Measurements from ENCODE around the gene DUSP1.

Gene DUSP1

GRCh38 chr5:172743112-172743959 is 27.7 kb downstream of the DUSP1 start:
- DNase-seq (ENCODE audit: low spot score), result no peak

DNA sequence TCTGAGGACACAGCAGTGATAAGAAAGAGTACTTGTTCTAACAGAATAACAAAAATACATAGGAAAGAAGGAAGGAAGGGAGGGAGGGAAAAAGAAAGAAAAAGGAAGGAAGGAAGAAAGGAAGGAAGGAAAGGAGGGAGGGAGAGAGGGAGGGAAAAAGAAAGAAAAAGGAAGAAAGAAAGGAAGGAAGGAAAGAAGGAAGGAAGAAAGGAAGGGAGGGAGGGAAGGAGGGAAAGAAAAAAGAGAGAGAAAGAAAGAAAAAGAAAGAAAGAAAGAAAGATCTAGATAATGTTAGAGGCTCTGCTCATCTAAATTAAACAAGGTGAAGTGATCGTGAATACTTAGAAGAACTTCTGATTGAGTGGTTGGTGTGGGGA is 29.8 kb downstream of the DUSP1 start:
- DNase-seq (ENCODE audit: low spot score), result no peak

GRCh38 chr5:172740428-172741205 is 30.4 kb downstream of the DUSP1 start:
- peak; percentile 91 for DNase-seq (ENCODE audit: low spot score)

DNA sequence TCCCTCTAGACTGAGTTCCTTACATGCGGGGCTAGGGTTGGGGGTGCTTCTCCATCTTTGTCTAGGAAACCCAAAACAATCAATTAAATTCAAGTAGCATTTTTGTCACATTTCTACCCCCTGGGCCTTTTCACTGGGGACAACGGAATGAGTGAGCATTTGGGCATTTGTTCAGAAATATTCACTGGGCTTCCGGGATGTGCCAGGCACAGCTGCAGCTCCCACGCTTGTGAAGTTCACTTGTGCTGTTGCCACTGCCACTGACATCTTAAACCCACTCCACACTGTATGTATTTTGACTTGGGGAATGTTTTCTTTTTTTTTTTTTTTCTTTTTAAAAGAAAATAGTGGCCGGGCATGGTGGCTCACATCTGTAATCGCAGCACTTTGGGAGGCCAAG is 31.6 kb downstream of the DUSP1 start:
- DNase-seq (ENCODE audit: low spot score), result no peak

- no peak for DNase-seq (ENCODE audit: low spot score)
Measured at GRCh38 chr5:172736508-172737135, 34.4 kb downstream of the DUSP1 start.

DNA sequence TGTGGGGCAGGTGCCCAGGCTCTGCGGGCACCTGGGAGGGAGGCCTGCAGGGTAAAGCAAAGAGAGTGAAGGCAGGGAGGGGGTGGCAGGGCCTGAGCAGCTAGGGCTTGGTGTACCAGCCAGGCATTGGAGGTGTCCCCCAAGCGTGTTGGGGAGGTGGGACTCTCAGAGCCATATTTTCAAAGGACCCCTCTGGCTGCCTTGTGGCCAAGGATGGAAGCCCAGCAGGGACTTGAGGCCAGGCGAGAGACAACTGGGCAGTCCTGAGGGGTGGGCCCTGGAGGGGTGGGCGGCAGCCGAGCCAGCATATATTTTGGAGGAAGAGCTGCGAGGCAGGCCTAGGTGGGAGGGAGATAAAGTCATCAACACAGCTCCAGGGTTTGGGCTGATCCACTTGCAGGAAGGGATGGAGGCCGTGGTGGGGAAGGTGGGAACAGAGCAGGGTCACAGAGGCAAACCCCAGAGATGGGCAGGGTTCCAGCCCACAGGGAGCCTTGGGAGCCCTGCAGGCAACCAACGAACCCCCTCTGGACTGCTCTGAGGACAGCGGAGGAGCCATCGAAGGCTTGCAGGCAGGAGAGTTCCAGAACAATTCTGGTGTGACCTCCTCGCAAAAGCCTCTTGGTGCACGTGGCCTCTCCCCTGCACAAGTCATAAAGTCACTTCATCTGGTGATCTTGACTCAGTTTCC is 35.7 kb downstream of the DUSP1 start:
- no peak for DNase-seq (ENCODE audit: low spot score)

DNA sequence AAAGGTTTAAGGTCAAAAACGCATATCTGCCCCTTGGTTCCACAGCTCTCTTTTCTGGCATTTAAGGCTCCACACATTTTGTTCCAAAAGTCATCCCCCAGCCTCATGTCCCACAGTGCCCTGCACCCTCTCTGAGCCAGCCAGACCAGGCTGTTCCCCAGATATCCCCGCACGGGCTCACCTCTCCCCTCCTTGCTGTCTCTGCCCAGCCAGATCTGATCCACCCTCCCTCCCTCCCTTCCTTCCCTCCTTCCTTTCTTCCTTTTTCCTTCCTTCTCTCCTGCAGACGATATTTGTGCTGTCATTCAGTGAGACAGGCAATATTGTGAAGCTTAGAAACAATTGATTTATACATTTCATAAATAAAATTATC is 37.0 kb downstream of the DUSP1 start:
- DNase-seq (ENCODE audit: low spot score), result no peak

GRCh38 chr5:172733131-172733973 is 37.6 kb downstream of the DUSP1 start:
- DNase-seq (ENCODE audit: low spot score), result peak; percentile 95

DNA sequence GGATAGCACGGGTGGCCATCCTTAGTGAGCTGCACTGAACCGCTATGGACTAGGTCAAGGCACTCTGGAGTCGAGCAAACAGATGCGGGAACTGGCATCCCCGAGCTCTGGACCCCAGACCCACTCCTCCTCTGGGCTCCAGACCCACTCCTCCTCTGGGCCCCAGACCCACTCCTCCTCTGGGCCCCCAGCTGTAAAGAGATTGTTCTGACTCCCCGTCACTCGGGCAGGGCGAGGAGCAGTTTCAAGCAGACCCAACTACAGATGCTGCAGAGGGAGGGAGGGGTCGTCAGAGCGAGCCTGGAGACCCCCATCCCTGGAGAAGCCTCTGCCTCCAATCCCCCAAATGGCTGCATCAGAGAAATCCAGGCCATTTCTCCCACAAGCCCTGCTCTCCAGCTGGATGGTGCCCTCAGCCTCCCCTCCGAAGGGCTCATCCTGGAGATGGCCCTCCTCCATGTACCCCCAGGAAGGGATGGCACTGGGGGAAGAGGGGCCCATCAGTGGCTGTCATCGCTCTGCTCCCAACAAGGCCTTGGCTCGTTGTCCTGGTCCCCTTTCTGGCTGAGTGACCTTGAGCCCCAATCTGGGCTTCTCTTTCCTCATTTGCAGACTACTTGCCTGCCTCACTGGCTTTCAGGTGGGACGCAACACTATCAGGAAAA is 38.7 kb downstream of the DUSP1 start:
- no peak for DNase-seq (ENCODE audit: low spot score)

GRCh38 chr5:172731680-172732074 is 39.3 kb downstream of the DUSP1 start:
- DNase-seq (ENCODE audit: low spot score), result no peak

DNA sequence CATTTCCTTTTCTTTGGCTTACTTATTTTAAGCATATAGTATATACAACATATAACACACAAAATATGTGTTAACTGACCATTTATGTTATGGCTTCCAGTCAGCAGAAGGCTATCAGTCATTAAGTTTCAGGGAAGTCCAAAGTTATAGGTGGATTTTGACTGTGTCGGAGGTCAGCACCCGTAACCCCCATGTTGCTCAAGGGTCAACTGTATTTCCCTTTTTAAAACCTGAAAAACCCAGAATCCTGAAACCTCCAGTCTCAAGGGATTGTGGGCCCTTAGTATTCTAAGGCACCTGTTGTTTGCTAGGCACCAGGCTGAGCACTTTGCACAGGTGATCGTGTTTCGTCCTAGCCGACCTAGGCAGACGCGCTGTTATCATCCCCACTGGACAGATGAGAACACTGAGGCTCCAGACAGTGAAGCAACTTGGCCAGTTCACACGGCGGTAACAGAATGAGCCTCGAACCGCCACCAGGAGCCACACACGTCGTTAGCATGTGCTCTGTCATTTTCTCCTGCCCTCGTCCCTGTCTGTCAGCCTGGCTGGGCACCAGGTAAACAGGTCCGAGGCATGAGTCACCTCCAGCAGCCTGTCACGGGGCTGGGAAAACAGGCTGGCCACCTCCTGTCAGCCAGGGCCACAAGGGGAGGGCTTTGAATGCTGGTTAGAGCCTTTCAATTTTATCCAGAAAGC is 39.9 kb downstream of the DUSP1 start:
- DNase-seq (ENCODE audit: low spot score), result no peak

DNA sequence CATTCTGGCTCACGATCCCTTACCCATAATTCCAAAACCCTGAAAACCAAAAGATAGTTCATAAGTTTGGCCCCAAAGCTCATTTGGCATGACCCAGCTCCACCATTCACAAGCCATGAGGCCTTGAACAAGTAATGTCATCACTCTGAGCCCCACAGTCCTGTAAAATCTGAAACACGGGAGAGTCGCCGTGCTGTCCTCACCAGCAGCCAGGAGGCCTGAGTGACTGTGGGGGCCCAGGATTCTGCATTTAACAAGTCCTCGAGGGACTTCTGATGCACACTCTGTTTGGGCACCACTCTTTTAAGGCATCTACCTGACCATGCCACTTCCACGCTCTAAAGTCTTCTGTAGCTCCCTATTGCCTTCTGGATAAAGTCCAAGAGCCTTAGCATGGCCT is 40.8 kb downstream of the DUSP1 start:
- no peak for DNase-seq (ENCODE audit: low spot score)

DNA sequence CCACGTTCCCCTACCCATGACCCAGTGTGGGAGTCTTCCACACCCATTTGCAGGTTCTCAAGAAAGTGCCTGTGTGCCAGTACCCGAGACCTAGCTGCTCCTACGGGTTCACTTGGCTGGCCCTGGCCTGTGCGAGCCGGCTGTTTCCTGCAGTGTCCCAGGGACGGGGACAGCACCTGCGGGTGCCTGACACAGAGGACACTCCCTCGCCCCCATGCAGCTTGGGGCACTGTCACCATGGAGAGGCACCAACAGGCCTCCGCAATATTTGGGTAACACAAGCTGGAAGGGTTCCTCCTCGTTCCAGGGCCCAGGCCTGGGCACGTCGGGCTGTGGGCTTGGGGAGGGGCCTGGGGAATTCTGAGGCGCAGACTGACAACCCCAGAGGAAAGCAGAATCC is 41.4 kb downstream of the DUSP1 start:
- DNase-seq (ENCODE audit: low spot score), result no peak

DNA sequence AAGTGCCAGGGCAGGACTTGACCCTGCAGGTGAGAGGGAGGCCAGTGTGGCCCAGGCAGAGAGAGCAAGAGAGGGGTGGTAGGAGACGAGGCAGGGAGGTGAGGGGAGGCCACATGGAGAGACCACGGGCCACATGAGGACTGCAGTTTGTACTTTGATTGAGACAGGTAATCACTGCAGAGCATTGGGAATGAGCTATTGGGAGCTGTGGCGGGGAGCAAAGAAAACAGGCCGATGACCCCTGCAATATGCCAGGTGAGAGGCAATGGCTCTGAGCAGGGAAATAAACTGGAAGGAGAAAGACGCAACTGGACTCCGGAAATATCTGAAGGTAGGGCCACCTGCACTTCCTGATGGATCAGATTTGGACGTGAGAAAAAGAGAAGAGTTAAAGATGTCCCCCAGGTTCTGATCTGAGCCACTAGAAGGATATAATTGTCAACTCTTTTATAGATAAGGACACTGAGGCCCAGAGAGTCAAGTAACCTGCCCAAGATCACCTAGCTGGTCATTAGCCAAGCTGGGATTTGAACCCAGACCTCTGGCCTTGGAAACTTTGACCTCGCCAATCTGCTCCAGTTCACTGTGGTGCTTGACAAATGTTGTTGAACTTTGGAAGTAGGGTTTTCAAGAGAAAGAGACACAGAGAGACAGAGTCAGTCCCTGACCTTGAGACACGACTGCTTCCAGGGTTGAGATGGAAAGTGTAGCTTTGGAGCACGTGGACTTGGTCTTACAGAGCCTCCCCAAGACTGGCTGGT is 42.3 kb downstream of the DUSP1 start:
- no peak for DNase-seq (ENCODE audit: low spot score)

GRCh38 chr5:172727551-172727950 is 43.4 kb downstream of the DUSP1 start:
- no peak for DNase-seq (ENCODE audit: low spot score)

DNA sequence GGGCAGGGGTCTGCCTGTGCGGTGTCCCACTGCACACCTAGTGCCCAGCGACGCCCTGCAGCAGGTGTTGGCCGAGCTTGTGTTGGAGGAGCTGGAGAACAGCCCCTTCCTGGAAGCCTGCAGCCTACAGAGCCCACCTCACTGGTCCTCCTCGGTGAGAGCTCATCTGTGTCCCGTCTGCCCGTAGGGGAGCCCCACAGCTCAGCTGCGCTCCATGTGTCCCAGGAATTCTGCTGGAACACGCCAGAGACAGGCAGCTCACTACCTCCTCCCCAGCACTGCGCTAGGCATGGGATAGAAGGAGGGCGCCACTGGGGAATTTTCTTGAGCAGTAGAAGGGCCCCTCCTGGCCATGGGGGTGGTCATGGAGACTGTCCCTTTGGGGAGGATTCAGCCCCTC is 44.0 kb downstream of the DUSP1 start:
- no peak for DNase-seq (ENCODE audit: low spot score)

DNA sequence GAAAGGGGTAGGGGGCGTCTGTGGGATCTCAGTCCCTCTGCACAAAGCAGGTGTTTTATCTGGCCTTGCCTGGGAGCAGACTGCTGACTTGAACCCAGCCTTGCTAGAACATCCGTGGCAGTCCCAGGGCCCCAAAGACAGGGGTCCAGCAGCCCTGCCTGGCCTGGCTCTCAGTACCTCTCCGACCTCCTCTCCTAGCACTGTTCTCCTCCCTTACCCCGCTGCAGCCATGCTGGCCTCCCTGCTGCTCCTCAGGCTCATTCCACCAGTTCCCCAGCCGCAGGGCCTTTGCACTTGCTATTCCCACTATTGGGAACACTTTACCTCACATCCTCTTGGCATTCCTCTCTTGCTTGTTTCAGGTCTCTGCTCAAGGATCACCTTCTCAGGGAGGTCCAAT is 45.2 kb downstream of the DUSP1 start:
- no peak for DNase-seq (ENCODE audit: low spot score)

- no peak for DNase-seq (ENCODE audit: low spot score)
Measured at GRCh38 chr5:172725273-172725672, 45.7 kb downstream of the DUSP1 start.
